AG08395 (cell line): ENCODE results near the gene RNPEPL1.

Source experiments
- DNase-seq: peaks from one replicate; pipeline ENCODE4 v3.0.0; 2012; ENCODE audit warnings: mixed read lengths, low spot score

The RNPEPL1 gene

DNA sequence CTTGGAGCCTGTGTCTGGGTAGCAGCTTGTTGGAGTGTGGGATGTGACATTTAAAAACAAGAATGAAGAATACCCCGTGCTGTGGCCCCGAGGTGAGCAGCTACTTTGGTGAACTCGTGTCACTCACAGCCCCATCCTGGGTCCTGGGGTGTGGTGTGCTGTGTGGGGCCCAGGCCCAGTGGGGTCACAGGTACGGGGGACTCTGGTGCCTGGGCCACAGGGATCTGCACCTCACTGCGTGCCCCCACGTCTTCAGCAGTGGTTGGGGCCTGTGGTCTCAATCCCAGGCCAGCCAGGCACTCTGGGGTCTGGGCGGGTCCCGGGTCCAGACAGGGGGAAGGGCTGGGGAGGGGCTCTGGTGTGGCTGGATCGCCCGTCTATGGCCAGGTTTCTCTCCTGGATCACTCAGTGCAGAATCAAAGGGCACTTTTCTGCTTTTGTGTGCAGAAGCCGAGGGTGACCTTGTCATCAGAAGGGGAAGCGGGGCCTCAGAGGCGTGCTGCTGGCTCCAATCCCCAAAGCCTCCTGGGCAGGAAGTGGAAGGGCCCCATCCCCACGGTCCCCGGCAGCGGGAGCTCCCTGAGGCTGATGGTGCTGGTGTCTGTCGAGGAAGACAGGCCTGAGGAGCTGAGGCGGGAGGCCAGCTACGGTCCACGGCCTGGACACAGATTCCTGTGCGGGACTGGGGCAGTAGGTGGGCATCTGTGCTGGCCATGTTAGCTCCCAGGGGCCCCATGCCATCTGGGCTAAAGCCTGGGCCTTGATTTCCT is 58.4 kb downstream of the RNPEPL1 start:
- no peak for DNase-seq

DNA sequence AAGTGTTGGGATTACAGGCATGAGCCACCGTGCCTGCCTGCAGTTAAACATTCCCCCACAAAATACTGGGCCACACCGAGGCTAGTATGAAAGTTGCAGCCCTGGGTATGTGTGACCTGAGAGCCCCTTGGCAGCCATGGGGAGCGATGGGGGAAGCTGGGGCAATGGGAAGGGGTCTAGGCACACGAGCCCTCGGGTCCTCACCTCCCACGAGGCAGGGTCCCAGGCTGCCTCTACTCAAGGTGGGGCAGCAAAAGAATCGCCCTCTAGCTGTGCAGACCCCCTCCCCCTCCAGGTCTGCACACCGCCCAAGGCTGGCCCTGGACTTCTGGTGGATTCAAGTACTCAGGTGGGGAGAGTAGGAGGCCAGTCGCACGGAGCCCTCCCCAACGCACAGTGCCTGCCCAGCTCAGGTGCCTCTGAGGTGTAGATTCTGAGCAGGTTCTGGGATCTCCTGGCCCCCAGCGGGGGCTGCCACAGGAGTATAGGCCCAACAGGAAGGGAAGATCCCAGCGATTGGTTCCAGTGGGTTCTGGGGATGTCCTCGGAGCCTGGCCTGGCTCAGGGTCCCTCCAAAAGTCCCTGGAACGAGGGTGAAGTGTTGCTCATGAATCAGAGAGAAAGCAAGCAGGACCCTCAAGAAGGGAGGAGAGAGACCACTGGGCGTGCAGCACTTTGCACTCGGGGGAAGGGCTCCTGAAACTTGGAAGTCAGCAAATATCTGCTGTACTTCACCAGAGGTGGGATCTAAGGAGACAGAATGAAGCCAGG is 59.6 kb downstream of the RNPEPL1 start:
- DNase-seq, result no peak

GRCh38 chr2:240628507-240628807 is 60.2 kb downstream of the RNPEPL1 start:
- DNase-seq, result no peak

DNA sequence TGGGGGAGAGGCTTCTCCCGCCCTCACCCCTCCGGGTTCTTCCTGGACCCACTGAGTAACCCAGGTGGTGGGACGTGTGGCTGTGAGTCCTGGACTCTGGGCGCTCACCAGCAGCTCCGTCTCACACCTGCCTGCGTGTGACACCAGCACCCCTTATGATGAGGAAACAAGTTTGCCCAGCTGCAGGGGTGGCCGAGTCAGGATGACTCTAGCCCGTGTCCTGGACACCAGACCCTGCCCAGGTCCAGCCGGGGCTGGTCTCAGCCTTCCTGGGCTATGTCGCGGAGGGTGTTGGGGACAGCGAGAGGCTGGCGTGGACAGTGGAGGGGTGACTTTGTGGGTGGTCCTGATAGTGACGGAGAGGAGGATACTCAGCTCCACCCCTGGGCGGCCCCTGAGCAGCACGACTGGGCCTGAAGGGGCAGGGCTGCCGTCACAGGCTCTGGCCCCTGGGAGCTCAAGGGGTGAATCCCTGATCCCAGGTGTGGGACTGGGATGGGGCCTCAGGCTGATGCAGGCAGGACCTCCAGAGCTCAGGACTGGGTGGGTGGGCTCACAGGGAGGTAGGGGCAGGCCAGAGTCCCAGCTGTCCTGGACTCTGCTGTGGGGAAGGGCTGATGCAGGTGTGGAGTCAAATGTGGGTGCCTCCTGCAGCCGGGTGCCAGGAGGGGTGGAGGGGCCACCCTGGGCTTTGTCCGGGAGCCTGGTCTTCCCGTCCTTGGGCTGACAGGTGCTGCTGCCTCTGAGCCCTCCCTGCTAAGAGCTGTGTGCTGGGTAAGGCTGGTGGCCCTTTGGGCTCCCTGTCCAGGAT is 60.7 kb downstream of the RNPEPL1 start:
- no peak for DNase-seq

DNA sequence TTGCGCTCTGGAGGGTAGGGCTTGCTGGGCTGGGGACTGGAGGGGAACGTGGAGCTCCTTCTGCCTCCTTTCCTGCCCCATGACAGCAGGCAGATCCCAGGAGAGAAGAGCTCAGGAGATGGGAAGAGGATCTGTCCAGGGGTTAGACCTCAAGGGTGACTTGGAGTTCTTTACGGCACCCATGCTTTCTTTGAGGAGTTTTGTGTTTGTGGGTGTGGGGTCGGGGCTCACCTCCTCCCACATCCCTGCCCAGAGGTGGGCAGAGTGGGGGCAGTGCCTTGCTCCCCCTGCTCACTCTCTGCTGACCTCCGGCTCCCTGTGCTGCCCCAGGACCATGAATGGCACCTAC is 61.3 kb downstream of the RNPEPL1 start:
- DNase-seq, result no peak

DNA sequence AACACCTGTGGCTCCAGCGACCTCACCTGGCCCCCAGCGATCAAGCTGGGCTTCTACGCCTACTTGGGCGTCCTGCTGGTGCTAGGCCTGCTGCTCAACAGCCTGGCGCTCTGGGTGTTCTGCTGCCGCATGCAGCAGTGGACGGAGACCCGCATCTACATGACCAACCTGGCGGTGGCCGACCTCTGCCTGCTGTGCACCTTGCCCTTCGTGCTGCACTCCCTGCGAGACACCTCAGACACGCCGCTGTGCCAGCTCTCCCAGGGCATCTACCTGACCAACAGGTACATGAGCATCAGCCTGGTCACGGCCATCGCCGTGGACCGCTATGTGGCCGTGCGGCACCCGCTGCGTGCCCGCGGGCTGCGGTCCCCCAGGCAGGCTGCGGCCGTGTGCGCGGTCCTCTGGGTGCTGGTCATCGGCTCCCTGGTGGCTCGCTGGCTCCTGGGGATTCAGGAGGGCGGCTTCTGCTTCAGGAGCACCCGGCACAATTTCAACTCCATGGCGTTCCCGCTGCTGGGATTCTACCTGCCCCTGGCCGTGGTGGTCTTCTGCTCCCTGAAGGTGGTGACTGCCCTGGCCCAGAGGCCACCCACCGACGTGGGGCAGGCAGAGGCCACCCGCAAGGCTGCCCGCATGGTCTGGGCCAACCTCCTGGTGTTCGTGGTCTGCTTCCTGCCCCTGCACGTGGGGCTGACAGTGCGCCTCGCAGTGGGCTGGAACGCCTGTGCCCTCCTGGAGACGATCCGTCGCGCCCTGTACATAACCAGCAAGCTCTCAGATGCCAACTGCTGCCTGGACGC is 61.9 kb downstream of the RNPEPL1 start:
- DNase-seq, result no peak
